Measurements from ENCODE around the gene PCNX2. TPM values are rescaled to one million over a fixed set of nuclear protein-coding genes. Genes with fewer than 3 reads are reported as not detected.

The PCNX2 gene
- polyA plus RNA-seq, 3 donors, result 0.29 to 7.9 (median 0.62) TPM

DNA sequence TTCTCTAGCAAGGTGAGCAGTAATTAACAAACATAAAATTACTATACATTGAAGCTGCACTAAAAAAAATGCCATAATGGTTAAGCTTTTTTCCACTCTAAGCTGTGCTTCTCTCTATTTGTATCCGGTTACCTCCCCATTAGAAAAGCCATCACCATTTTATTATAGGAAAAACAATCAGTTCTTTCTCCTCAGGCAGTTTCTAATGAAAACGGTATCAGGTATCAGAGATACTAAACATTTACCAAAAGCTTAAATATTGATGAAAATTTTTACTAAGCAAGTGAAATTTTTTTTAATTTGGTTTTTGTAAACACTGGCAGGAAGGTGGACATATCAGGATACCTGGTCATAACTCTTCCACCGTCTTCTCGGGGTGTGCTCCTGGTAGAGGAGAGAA is 330.9 kb downstream of the PCNX2 start:
- no peaks in the 10 kb centered on the region for H4K20me1 ChIP-seq (ENCODE audit: insufficient read depth, low read length)
- peaks cover 6 to 9% of the 10 kb centered on the region in 2 donors for H3K4me1 ChIP-seq (ENCODE audit: control insufficient read depth in 1 of 2, insufficient read depth in 2 of 2, low read length in 2 of 2)
- no peak overlapping the region for H3K27ac Mint-ChIP-seq
- H3K27me3 ChIP-seq (ENCODE audit: control insufficient read depth in 2 of 2, insufficient read depth in 2 of 2, low read length in 2 of 2), result no peaks in the 10 kb centered on the region
- no peak for TF ChIP-seq CTCF (IDR thresholded peaks at IDR 0.05)
- no peak for DNase-seq
- no CpG with 5 or more reads among the region's 4 CpGs for WGBS (ENCODE audit: insufficient coverage)
- no peak overlapping the region for H3K4me3 Mint-ChIP-seq
- H3K36me3 ChIP-seq (replicated peaks in 1 of 2; ENCODE audit: control insufficient read depth in 1 of 2, insufficient read depth in 2 of 2, low read length in 2 of 2), result peaks cover 10 to 39% of the 10 kb centered on the region in 2 donors
- no peak overlapping the region for H3K4me2 ChIP-seq (replicated peaks; ENCODE audit: extremely low read depth, low read length, poor library complexity, severe bottlenecking)
- H3K79me2 ChIP-seq (ENCODE audit: insufficient read depth, low read length), result no peaks in the 10 kb centered on the region
- H3K4me1 Mint-ChIP-seq, result peaks cover 18% of the 10 kb centered on the region
- H3K27ac ChIP-seq (ENCODE audit: low read depth in 1 of 2, low read length in 2 of 2), result no peak overlapping the region
- peaks cover 0 to 3% (median 0%) of the 10 kb centered on the region in 7 donors for H3K9me3 Mint-ChIP-seq
- no peak overlapping the region for H3K9ac ChIP-seq (ENCODE audit: insufficient read depth, low read length, poor library complexity, severe bottlenecking)
- H3K9me3 ChIP-seq (replicated peaks in 1 of 2; ENCODE audit: control insufficient read depth in 1 of 2, insufficient read depth in 1 of 2, low read length in 2 of 2), result no peaks in the 10 kb centered on the region
- H2AFZ ChIP-seq (ENCODE audit: insufficient read depth, low read depth, low read length, poor library complexity, severe bottlenecking), result no peak overlapping the region
- peaks cover 0 to 1% (median 0%) of the 10 kb centered on the region in 3 donors for H3K27me3 Mint-ChIP-seq (ENCODE audit: low read depth in 3 of 3)
- intact Hi-C loops (cut with micrococcal nuclease), result no loop called here
- H3K4me3 ChIP-seq (replicated peaks in 1 of 3; ENCODE audit: low read depth in 2 of 3, low read length in 3 of 3), result no peak overlapping the region
- peaks cover 48 to 51% of the 10 kb centered on the region in 2 donors for H3K36me3 Mint-ChIP-seq

DNA sequence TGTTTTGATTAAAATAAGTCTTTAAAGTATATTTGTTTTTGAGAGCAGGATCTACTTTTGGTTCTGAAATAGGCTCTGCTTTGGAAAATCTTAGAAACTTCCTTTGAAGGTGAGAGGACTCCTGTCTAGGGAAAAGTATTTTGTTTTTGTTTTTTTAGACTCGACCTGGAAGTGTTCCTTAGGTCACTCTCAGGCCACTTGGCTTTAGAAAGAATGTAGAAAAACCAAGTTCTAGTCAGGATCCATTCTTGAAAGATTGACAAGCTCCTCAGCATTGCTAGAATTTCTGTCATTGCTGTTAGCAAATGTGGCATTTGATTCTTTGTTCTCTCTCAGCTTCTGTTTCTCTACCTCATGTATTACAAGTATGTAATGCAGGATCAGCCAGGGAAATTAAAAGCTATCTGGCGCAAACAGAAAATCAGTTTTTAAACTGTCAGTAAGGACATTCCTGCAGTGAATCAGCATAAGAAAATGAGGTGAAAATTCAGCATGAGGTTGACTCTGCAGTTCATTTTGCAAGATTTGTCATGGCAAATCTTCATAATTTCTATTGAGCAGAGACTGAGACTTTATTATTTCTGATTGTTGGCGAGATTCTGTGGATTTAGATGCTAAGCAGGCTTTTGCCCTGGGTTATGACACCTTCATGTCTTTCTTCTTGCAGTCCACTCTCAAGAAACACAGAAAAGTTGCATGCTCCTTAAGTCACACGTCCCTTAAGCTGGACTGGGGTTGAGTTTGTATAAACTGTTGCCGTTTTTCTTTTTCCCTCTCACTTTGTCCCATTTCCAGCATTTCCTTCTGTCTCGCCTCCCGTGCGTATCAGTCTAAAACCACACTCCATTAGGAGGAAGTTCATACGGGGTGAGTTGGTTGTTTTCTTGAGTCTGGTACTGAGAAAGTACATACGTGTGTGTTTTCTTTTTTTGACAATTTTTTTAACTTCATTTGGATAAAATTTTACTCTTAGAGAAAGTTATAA is 332.5 kb downstream of the PCNX2 start:
- Histone ChIP-seq H3K79me2 (ENCODE audit: insufficient read depth, low read length) (no peaks in the 10 kb centered on the region), H3K4me2 (replicated peaks; ENCODE audit: extremely low read depth, low read length, poor library complexity, severe bottlenecking) (peak overlapping the region; percentile 52), H3K36me3 (replicated peaks in 1 of 2; ENCODE audit: control insufficient read depth in 1 of 2, insufficient read depth in 2 of 2, low read length in 2 of 2) (peaks cover 12 to 40% of the 10 kb centered on the region in 2 donors), H3K9ac (ENCODE audit: insufficient read depth, low read length, poor library complexity, severe bottlenecking) (no peak overlapping the region), H2AFZ (ENCODE audit: insufficient read depth, low read depth, low read length, poor library complexity, severe bottlenecking) (peak overlapping the region; percentile 36), H4K20me1 (ENCODE audit: insufficient read depth, low read length) (no peaks in the 10 kb centered on the region), H3K27ac (ENCODE audit: low read depth in 1 of 2, low read length in 2 of 2) (no peak overlapping the region), H3K27me3 (ENCODE audit: control insufficient read depth in 2 of 2, insufficient read depth in 2 of 2, low read length in 2 of 2) (no peaks in the 10 kb centered on the region), H3K4me3 (replicated peaks in 1 of 3; ENCODE audit: low read depth in 2 of 3, low read length in 3 of 3) (peak overlapping the region in 1 of 3 experiments; percentile 12), H3K9me3 (replicated peaks in 1 of 2; ENCODE audit: control insufficient read depth in 1 of 2, insufficient read depth in 1 of 2, low read length in 2 of 2) (peaks cover 8 to 10% of the 10 kb centered on the region in 2 donors), H3K4me1 (ENCODE audit: control insufficient read depth in 1 of 2, insufficient read depth in 2 of 2, low read length in 2 of 2) (peaks cover 6 to 9% of the 10 kb centered on the region in 2 donors)
- Mint-ChIP-seq H3K27ac (peak overlapping the region in 2 of 7 donors; percentile 0 to 64), H3K4me3 (peak overlapping the region; percentile 58 to 81), H3K4me1 (peaks cover 10% of the 10 kb centered on the region), H3K36me3 (peaks cover 51 to 53% of the 10 kb centered on the region in 2 donors), H3K9me3 (peaks cover 7 to 12% (median 12%) of the 10 kb centered on the region in 7 donors), H3K27me3 (ENCODE audit: low read depth in 3 of 3) (peaks cover 0 to 1% (median 0%) of the 10 kb centered on the region in 3 donors)
- WGBS (ENCODE audit: insufficient coverage), result 60% methylated on average over 1 of the region's 10 CpGs
- intact Hi-C loops (cut with micrococcal nuclease), result no loop called here
- DNase-seq, result peak in 2 of 3 donors; percentile 23 to 27
- TF ChIP-seq CTCF (IDR thresholded peaks at IDR 0.05), result no peak

All from CD14-positive monocyte (primary cell).